K562 (cell line): ENCODE results near the gene PYM1. TPM values are rescaled to one million over a fixed set of nuclear protein-coding genes. Genes with fewer than 3 reads are reported as not detected.
A peak's percentile ranks its signal among the peaks of the same experiment; 100 is the strongest.

Experiments
- BRCA1 ChIP-seq, 2 experiments: fragments of 450-650 bp in 1 of 2; sonication (generic) in 1 of 2; formaldehyde crosslinking in 1 of 2; IDR thresholded peaks; 2 replicates each; pipeline versions ENCODE4 v1.5.0 to v1.6.1; 2017 to 2020; ENCODE audit warnings: mild to moderate bottlenecking in 1 of 2, missing genetic modification reagents in 1 of 2
- FOXJ2 ChIP-seq: fragments of 200-800 bp; sonication (Bioruptor generic); IDR thresholded peaks from 2 replicates; pipeline ENCODE4 v1.6.1; 2016; ENCODE audit warnings: missing genetic modification characterization, missing compliant biosample characterization
- LEF1 ChIP-seq: fragments of 450-650 bp; IDR thresholded peaks from 2 replicates; pipeline ENCODE4 v1.6.1; 2016; ENCODE audit warnings: mild to moderate bottlenecking
- MAX ChIP-seq: sonication (generic); formaldehyde crosslinking; IDR thresholded peaks from 2 replicates; pipeline ENCODE4 v1.9.0; 2022; ENCODE audit warnings: mild to moderate bottlenecking, missing genetic modification reagents
- MAZ ChIP-seq, 2 experiments: fragments of 450-650 bp in 1 of 2; sonication (generic) in 1 of 2; formaldehyde crosslinking; IDR thresholded peaks in 1 of 2; conservative IDR thresholded peaks in 1 of 2; 2 replicates each; pipeline versions ENCODE4 v1.4.0 to v1.5.0; 2020; ENCODE audit warnings: mild to moderate bottlenecking in 1 of 2, missing genetic modification reagents in 1 of 2
- MECOM ChIP-seq: fragments of 250-450 bp; sonication (Bioruptor Pico); IDR thresholded peaks from 2 replicates; pipeline ENCODE4 v1.8.0; 2022; ENCODE audit warnings: inconsistent platforms
- NFE2L1 ChIP-seq: fragments of 450-650 bp; IDR thresholded peaks from 2 replicates; pipeline ENCODE4 v1.6.1; 2016; ENCODE audit warnings: missing genetic modification characterization, low read depth, mild to moderate bottlenecking, missing compliant biosample characterization, moderate library complexity, borderline replicate concordance
- NFIC ChIP-seq: fragments of 450-650 bp; IDR thresholded peaks from 2 replicates; pipeline ENCODE4 v1.6.1; 2017; ENCODE audit warnings: mild to moderate bottlenecking, inconsistent platforms
- RAD51 ChIP-seq: fragments of 450-650 bp; IDR thresholded peaks from 2 replicates; pipeline ENCODE4 v1.7.1; 2016; ENCODE audit warnings: low read depth, mild to moderate bottlenecking, borderline replicate concordance
- SLC30A9 ChIP-seq: fragments of 250-450 bp; sonication (Bioruptor Pico); IDR thresholded peaks from 2 replicates; pipeline ENCODE4 v1.8.0; 2022; ENCODE audit warnings: mild to moderate bottlenecking, moderate library complexity
- SMARCE1 ChIP-seq: fragments of 450-650 bp; IDR thresholded peaks from 2 replicates; pipeline ENCODE4 v1.7.1; 2016; ENCODE audit warnings: mild to moderate bottlenecking
- TAF15 ChIP-seq: fragments of 200-400 bp; formaldehyde crosslinking; IDR thresholded peaks from 2 replicates; pipeline ENCODE4 v1.6.1; 2017; ENCODE audit warnings: mild to moderate bottlenecking, low read depth, low read length, moderate library complexity
- TBP ChIP-seq: optimal IDR thresholded peaks from 2 replicates; pipeline ENCODE3; 2011; ENCODE audit warnings: low read depth, low read length, improper control_type of control experiment
- THRAP3 ChIP-seq: fragments of 450-650 bp; IDR thresholded peaks from 2 replicates; pipeline ENCODE4 v1.6.1; 2016; ENCODE audit warnings: mild to moderate bottlenecking, inconsistent platforms, borderline replicate concordance
- TRIM28 ChIP-seq: fragments of 450-650 bp; IDR thresholded peaks from 2 replicates; pipeline ENCODE4 v1.6.1; 2017
- U2AF1 ChIP-seq: fragments of 200-400 bp; formaldehyde crosslinking; optimal IDR thresholded peaks from 2 replicates; pipeline ENCODE3; 2017; ENCODE audit warnings: mild to moderate bottlenecking, low read depth, low read length, moderate library complexity
- U2AF2 ChIP-seq: fragments of 200-400 bp; formaldehyde crosslinking; optimal IDR thresholded peaks from 2 replicates; pipeline ENCODE3; 2017; ENCODE audit warnings: low read depth, mild to moderate bottlenecking, low read length
- ZNF134 ChIP-seq: fragments of 250-450 bp; sonication (Bioruptor Pico); conservative IDR thresholded peaks from 2 replicates; pipeline ENCODE4 v1.4.0; 2020
- ZNF184 ChIP-seq: sonication (generic); formaldehyde crosslinking; IDR thresholded peaks from 2 replicates; pipeline ENCODE4 v1.5.0; 2020; ENCODE audit warnings: missing genetic modification reagents
- ZNF263 ChIP-seq: sonication (generic); formaldehyde crosslinking; IDR thresholded peaks from 2 replicates; pipeline ENCODE4 v1.8.0; 2022; ENCODE audit warnings: mild to moderate bottlenecking, missing genetic modification reagents, borderline replicate concordance
- ZNF280B ChIP-seq: fragments of 250-450 bp; sonication (Bioruptor Pico); IDR thresholded peaks from 2 replicates; pipeline ENCODE4 v1.5.1; 2021; ENCODE audit warnings: mild to moderate bottlenecking
- ZNF354B ChIP-seq: fragments of 250-450 bp; sonication (Bioruptor Pico); IDR thresholded peaks from 2 replicates; pipeline ENCODE4 v1.4.0; 2020
- ZNF431 ChIP-seq: sonication (generic); formaldehyde crosslinking; IDR thresholded peaks from 2 replicates; pipeline ENCODE4 v1.8.0; 2022; ENCODE audit warnings: mild to moderate bottlenecking, missing genetic modification reagents
- polyA plus RNA-seq, 8 experiments: library from polyadenylated mRNA; depleted of rRNA in 4 of 8; stranded (reverse) in 5 of 8; unstranded in 3 of 8; fragments of >200 nt; fragmentation: Nextera tagmentation in 2 of 8; fragmentation: Illumina TruSeq in 1 of 8; extraction: Ambion mirVana in 2 of 8; extraction: Trizol in 1 of 8; gene quantifications; 2 replicates each; pipeline versions ENCODE4 v1.2.1 to v1.2.3, GENCODE V29; 2011 to 2014; ENCODE audit warnings: inconsistent platforms in 1 of 8, missing spikeins in 1 of 8
- total RNA-seq, 7 experiments: library from RNA; depleted of rRNA in 6 of 7; stranded (reverse); fragments of >200 nt in 6 of 7; fragmentation: Illumina TruSeq in 2 of 7; extraction: Trizol in 2 of 7; gene quantifications; 2 replicates each; pipeline versions ENCODE4 v1.2.1 to v1.2.3, GENCODE V29; 2011 to 2021; ENCODE audit warnings: low replicate concordance in 1 of 7
- TF ChIP-seq, protein P1 (sequence below): IDR thresholded peaks from 3 replicates; pipeline ENCODE4 v1.6.1; 2011; ENCODE audit warnings: borderline replicate concordance, mild to moderate bottlenecking; ENCODE audit not compliant: insufficient read length, insufficient read depth
- TF ChIP-seq, protein P2 (sequence below), 2 experiments: fragments of 200-800 bp in 1 of 2; sonication (Bioruptor generic) in 1 of 2; sonication (generic) in 1 of 2; formaldehyde crosslinking in 1 of 2; IDR thresholded peaks in 1 of 2; conservative IDR thresholded peaks in 1 of 2; 2 replicates each; pipeline versions ENCODE4 v1.5.0 to v1.6.1; 2016 to 2020; ENCODE audit warnings: missing compliant biosample characterization in 1 of 2, missing genetic modification characterization in 1 of 2, missing genetic modification reagents in 1 of 2

The PYM1 gene
- total and polyA plus RNA-seq, 9 of the 15 experiments (the other 6 are each of a cell fraction or from before 2014, with no cell fraction given) = 29.0 to 51.3 (median 34.1) TPM

GRCh38 chr12:55966408-55967281 is 39.0 kb upstream of the PYM1 start, which contains the start of gene CDK2 (continued):
- TF ChIP-seq MECOM (CRISPR knock-in tag) = no peak
- no peak for TF ChIP-seq ZNF280B
- peak; percentile 7; the same call in 1 of the 2 replicates for TF ChIP-seq NFIC
- no peak for TF ChIP-seq TRIM28
- TF ChIP-seq, protein P1, sequence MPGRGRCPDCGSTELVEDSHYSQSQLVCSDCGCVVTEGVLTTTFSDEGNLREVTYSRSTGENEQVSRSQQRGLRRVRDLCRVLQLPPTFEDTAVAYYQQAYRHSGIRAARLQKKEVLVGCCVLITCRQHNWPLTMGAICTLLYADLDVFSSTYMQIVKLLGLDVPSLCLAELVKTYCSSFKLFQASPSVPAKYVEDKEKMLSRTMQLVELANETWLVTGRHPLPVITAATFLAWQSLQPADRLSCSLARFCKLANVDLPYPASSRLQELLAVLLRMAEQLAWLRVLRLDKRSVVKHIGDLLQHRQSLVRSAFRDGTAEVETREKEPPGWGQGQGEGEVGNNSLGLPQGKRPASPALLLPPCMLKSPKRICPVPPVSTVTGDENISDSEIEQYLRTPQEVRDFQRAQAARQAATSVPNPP = no peak
- TF ChIP-seq SLC30A9 (CRISPR knock-in tag) = no peak
- TF ChIP-seq TAF15 = no peak
- TF ChIP-seq SMARCE1 = no peak
- TF ChIP-seq ZNF354B = no peak
- no peak for TF ChIP-seq THRAP3
- peak; percentile 71 for TF ChIP-seq TBP
- no peak for TF ChIP-seq ZNF431
- TF ChIP-seq U2AF1 = no peak
- TF ChIP-seq RAD51 = no peak
- TF ChIP-seq BRCA1 (IDR thresholded peaks at IDR 0.05) = no peak
- TF ChIP-seq BRCA1 (CRISPR knock-in tag; IDR thresholded peaks at IDR 0.05) = no peak
- no peak for TF ChIP-seq ZNF263
- no peak for TF ChIP-seq ZNF184 (CRISPR knock-in tag)
- TF ChIP-seq U2AF2 = no peak
- no peak for TF ChIP-seq ZNF134 (CRISPR knock-in tag)
- TF ChIP-seq, protein P2, sequence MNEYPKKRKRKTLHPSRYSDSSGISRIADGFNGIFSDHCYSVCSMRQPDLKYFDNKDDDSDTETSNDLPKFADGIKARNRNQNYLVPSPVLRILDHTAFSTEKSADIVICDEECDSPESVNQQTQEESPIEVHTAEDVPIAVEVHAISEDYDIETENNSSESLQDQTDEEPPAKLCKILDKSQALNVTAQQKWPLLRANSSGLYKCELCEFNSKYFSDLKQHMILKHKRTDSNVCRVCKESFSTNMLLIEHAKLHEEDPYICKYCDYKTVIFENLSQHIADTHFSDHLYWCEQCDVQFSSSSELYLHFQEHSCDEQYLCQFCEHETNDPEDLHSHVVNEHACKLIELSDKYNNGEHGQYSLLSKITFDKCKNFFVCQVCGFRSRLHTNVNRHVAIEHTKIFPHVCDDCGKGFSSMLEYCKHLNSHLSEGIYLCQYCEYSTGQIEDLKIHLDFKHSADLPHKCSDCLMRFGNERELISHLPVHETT (CRISPR knock-in tag; conservative IDR thresholded peaks at IDR 0.05 in 1 of 2, IDR thresholded peaks at IDR 0.05 in 1 of 2) = no peak
- peak; percentile 24 to 78; a peak in 2 of 4 replicates for TF ChIP-seq MAZ (CRISPR knock-in tag; conservative IDR thresholded peaks at IDR 0.05 in 1 of 2, IDR thresholded peaks at IDR 0.05 in 1 of 2)
- no peak for TF ChIP-seq LEF1
- no peak for TF ChIP-seq MAX (CRISPR knock-in tag)
- TF ChIP-seq NFE2L1 = no peak
- no peak for TF ChIP-seq FOXJ2
